Left lung (tissue), 10 donors: ENCODE data around the gene FAM98B. TPM values are rescaled to one million over a fixed set of nuclear protein-coding genes. Genes with fewer than 3 reads are reported as not detected.
A peak's percentile ranks its signal among the peaks of the same experiment; 100 is the strongest.

Experiments
- ATAC-seq: fragments of 200-7000 bp; cut with Tn5 transposase; one replicate; pipeline ENCODE4 v1.9.1; 2020; ENCODE audit warnings: moderate library complexity
- DNase-seq, 4 donors: peaks; one replicate each; pipeline ENCODE4 v3.0.0-alpha.2; 2013 to 2020
- H3K27ac ChIP-seq, 2 donors: fragments of 200-600 bp; sonication (generic) in 1 of 2; one replicate each; pipeline versions ENCODE4 v1.5.0 to v1.8.0; 2020 to 2021
- H3K27me3 ChIP-seq, 2 donors: fragments of 200-600 bp; sonication (generic) in 1 of 2; one replicate each; pipeline versions ENCODE4 v1.5.0 to v1.8.0; 2020 to 2021
- H3K36me3 ChIP-seq, 2 donors: fragments of 200-600 bp; sonication (generic) in 1 of 2; one replicate each; pipeline versions ENCODE4 v1.5.0 to v1.8.0; 2020 to 2021
- H3K4me1 ChIP-seq, 2 donors: fragments of 200-600 bp; one replicate each; pipeline ENCODE4 v1.8.0; 2021
- H3K4me3 ChIP-seq, 2 donors: fragments of 200-600 bp; sonication (generic) in 1 of 2; one replicate each; pipeline versions ENCODE4 v1.5.0 to v1.8.0; 2020 to 2021; ENCODE audit warnings: mild to moderate bottlenecking in 1 of 2
- H3K9me3 ChIP-seq, 2 donors: fragments of 200-600 bp; sonication (generic) in 1 of 2; one replicate each; pipeline versions ENCODE4 v1.5.0 to v1.8.0; 2020 to 2021
- CTCF ChIP-seq, 2 donors: fragments of 200-600 bp; sonication (generic) in 1 of 2; IDR thresholded peaks; one replicate each; pipeline versions ENCODE4 v1.5.0 to v1.8.0; 2021; ENCODE audit warnings: antibody characterized with exemption in 2 of 2
- intact Hi-C, 2 donors: fragments of 100-400 bp; cut with DNase I; formaldehyde crosslinking; loops; one replicate each; pipeline versions ENCODE4 v1.11.2 to v1.14.2; 2022
- polyA plus RNA-seq, 6 donors: library from polyadenylated mRNA; unstranded; fragments of 120-200 nt; gene quantifications; one replicate each; pipeline ENCODE4 v1.2.1, GENCODE V29; 2013; ENCODE audit not compliant: insufficient read length in 6 of 6
- total RNA-seq, 2 donors: library from RNA; stranded (reverse); fragmentation: NEBNext Ultra II Directional; extraction: Animal tissue kit (Norgen Biotek cat#: 25700); gene quantifications; one replicate each; pipeline ENCODE4 v1.2.1, GENCODE V29; 2021
- donor health status: DM: no; HTN: yes; CAD: no.
- donor health status: DM: no; HTN: no; CAD: no.

FAM98B gene
- total and polyA plus RNA-seq, 8 donors = 16.7 to 65.9 (median 54.3) TPM

- Histone ChIP-seq H3K36me3 (no peaks in the 10 kb centered on the region), H3K9me3 (no peaks in the 10 kb centered on the region), H3K27ac (no peak overlapping the region), H3K4me1 (peaks cover 0 to 3% of the 10 kb centered on the region in 2 donors), H3K4me3 (no peak overlapping the region), H3K27me3 (no peaks in the 10 kb centered on the region)
- TF ChIP-seq CTCF (IDR thresholded peaks at IDR 0.05) = no peak
- peak in 1 of 4 donors; percentile 7 for DNase-seq
- no peak for ATAC-seq
- intact Hi-C loops = loop anchor here in 1 of 2 donors (10.0 kb wide), 1 partner anchor 408 kb away; no protein-coding TSS in a partner anchor
These were observed 41.5 kb upstream of the FAM98B start for GRCh38 chr15:38412466-38412865.

GRCh38 chr15:38414357-38414756 lies 39.6 kb upstream of the FAM98B start:
- ATAC-seq = peak; percentile 92
- no peaks in the 10 kb centered on the region for H3K9me3 ChIP-seq
- peak; percentile 47 to 65 for TF ChIP-seq CTCF (IDR thresholded peaks at IDR 0.05)
- H3K27me3 ChIP-seq = no peaks in the 10 kb centered on the region
- peaks cover 0 to 3% of the 10 kb centered on the region in 2 donors for H3K4me1 ChIP-seq
- no peak overlapping the region for H3K4me3 ChIP-seq
- intact Hi-C loops = loop anchor here in 1 of 2 donors (10.0 kb wide), 1 partner anchor 410 kb away; no protein-coding TSS in a partner anchor
- DNase-seq = peak in 3 of 4 donors; percentile 39 to 79 (median 51)
- H3K36me3 ChIP-seq = no peaks in the 10 kb centered on the region
- H3K27ac ChIP-seq = no peak overlapping the region

- intact Hi-C loops = no loop called here
- no peak for TF ChIP-seq CTCF (IDR thresholded peaks at IDR 0.05)
- no peaks in the 10 kb centered on the region for H3K4me1 ChIP-seq
- no peak for DNase-seq
- no peak overlapping the region for H3K27ac ChIP-seq
- H3K36me3 ChIP-seq = no peaks in the 10 kb centered on the region
- ATAC-seq = no peak
- H3K27me3 ChIP-seq = peaks cover 0 to 3% of the 10 kb centered on the region in 2 donors
- no peaks in the 10 kb centered on the region for H3K9me3 ChIP-seq
- no peak overlapping the region for H3K4me3 ChIP-seq
These were observed 32.7 kb upstream of the FAM98B start for GRCh38 chr15:38421069-38421690.

GRCh38 chr15:38424101-38424552 lies 29.8 kb upstream of the FAM98B start:
- Histone ChIP-seq H3K4me1 (no peaks in the 10 kb centered on the region), H3K27me3 (peaks cover 0 to 3% of the 10 kb centered on the region in 2 donors), H3K4me3 (no peak overlapping the region), H3K36me3 (no peaks in the 10 kb centered on the region), H3K9me3 (no peaks in the 10 kb centered on the region), H3K27ac (no peak overlapping the region)
- intact Hi-C loops = no loop called here
- DNase-seq (no peak), ATAC-seq (no peak)
- no peak for TF ChIP-seq CTCF (IDR thresholded peaks at IDR 0.05)

- no peaks in the 10 kb centered on the region for H3K4me1 ChIP-seq
- DNase-seq (no peak), ATAC-seq (no peak)
- H3K36me3 ChIP-seq = no peaks in the 10 kb centered on the region
- no peaks in the 10 kb centered on the region for H3K9me3 ChIP-seq
- H3K27ac ChIP-seq = no peak overlapping the region
- intact Hi-C loops = no loop called here
- no peak for TF ChIP-seq CTCF (IDR thresholded peaks at IDR 0.05)
- H3K4me3 ChIP-seq = no peak overlapping the region
- H3K27me3 ChIP-seq = peaks cover 0 to 3% of the 10 kb centered on the region in 2 donors
These were observed 28.7 kb upstream of the FAM98B start for GRCh38 chr15:38425269-38425668.
